SH-SY5Y (cell line): ENCODE data around the gene C11orf58.

Experiments
- GATA2 ChIP-seq: IDR thresholded peaks from 2 replicates; pipeline ENCODE4 v1.6.1; 2011; ENCODE audit warnings: mild to moderate bottlenecking, low read depth, low read length
- GATA3 ChIP-seq: IDR thresholded peaks from 2 replicates; pipeline ENCODE4 v1.6.1; 2011; ENCODE audit warnings: low read depth, mild to moderate bottlenecking, low read length, moderate library complexity

DNA sequence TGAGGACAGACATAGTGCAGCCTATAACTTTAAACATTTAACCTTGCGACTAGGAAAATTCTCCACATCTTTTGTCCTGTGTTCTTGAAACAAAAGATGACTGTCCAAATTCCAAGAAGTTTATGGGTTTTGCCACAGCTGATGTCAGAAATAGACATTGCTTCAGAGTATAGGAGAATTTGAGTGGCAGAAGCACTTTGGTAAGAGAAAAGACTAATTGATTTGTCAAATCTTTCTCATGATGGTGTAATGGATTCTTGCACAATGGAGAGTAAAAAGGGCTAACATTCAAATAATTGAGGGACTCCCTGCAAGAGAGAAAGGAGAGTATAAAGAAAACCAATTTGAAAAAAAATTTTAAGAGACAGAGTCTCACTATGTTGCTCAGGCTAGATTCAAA is 25.3 kb downstream of the C11orf58 start:
- TF ChIP-seq GATA2 (no peak), GATA3 (no peak)
